GM18526 (cell line): ENCODE data around the gene CREB1.

Experiments used
- POLR2A ChIP-seq: IDR thresholded peaks from 3 replicates; pipeline ENCODE4 v1.6.1; 2011; ENCODE audit not compliant: insufficient read length; ENCODE audit errors: extremely low read depth

CREB1 gene

DNA sequence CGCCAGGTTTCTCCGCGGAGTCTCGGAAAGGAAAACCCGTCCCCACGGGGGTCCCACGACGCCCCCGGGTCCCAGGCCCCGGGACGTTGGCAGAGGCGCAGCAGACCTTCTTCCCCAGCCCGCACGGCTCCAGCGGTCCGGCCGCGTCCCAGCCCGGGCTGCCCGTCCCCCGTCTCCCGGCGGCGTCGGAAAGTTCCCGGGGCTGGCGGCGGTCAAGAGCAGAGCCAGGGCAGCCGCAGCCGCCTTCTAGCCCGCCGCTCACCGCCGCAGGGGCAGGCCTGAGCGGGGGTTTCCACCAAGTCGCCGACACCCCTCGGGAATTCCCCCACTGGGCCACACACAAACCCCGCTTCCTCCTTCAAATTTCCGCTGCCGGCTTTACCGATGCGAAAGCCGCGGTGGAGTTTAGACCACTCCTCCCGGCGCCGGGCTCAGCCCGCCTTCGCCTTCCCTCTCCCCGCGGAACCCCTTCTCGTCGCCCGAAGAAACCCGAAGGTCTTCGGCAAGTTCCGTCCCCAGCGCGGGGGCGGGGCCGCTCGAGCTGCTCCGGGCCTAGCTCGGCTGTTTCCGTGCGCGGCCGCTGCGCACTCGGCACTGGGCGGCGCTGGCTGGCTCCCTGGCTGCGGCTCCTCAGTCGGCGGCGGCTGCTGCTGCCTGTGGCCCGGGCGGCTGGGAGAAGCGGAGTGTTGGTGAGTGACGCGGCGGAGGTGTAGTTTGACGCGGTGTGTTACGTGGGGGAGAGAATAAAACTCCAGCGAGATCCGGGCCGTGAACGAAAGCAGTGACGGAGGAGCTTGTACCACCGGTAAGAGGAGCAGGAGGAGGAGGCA is at the start of gene CREB1:
TSS of gene CREB1 (plus strand) at position 633 of the 830 bp plus-strand sequence. CDS start 25,674 bp downstream, outside the sequence.
- TF ChIP-seq POLR2A: peak; percentile 83

DNA sequence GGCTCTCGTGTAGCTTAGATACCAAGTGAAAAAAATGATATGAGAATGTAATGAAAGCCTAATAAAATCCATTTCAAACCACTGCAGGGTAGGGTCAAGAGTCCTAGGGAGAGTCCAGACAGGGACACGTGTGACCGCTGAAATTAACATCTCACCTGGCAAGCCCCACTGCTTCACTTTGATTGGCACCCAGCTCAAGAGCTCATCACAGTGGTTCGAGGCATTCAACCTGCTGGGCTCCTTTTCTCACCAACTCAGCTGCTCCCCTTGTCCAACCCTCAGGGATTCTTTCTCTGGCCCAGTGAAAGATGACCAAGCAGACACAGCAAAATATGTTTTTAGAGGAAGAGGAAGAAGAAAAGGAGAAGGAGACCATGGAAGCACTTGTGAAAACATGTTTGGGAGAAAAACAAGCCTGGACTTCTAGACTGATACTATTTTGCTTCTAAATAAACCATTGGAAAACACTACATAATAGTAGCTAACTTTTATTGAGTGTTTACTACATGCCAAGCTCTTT is 49.2 kb upstream of the CREB1 start:
- TF ChIP-seq POLR2A: no peak

- TF ChIP-seq POLR2A: no peak
Observed at GRCh38 chr2:207481924-207482323, 47.8 kb upstream of the CREB1 start.

GRCh38 chr2:207482630-207483029 is 47.1 kb upstream of the CREB1 start:
- TF ChIP-seq POLR2A: no peak

DNA sequence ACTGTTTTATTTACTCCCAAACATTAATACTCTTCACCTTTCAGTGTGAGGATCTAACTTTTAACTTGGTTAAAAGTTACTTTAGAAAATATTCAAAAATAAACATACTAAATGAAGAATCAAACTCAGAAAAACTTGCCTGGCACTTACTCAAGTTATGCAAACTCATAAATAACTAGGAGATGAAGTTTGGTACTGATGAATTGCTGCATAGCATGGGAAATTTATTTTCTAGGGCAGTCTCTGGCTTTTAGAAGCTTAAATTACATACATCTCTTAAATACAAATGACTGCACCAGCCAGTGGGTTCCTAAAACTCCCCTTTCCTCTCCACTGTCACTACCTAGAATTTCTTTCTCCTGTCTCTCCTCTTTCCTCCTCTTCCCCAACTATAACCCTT is 46.7 kb upstream of the CREB1 start:
- TF ChIP-seq POLR2A: no peak

GRCh38 chr2:207483477-207483876 is 46.3 kb upstream of the CREB1 start:
- TF ChIP-seq POLR2A: no peak

DNA sequence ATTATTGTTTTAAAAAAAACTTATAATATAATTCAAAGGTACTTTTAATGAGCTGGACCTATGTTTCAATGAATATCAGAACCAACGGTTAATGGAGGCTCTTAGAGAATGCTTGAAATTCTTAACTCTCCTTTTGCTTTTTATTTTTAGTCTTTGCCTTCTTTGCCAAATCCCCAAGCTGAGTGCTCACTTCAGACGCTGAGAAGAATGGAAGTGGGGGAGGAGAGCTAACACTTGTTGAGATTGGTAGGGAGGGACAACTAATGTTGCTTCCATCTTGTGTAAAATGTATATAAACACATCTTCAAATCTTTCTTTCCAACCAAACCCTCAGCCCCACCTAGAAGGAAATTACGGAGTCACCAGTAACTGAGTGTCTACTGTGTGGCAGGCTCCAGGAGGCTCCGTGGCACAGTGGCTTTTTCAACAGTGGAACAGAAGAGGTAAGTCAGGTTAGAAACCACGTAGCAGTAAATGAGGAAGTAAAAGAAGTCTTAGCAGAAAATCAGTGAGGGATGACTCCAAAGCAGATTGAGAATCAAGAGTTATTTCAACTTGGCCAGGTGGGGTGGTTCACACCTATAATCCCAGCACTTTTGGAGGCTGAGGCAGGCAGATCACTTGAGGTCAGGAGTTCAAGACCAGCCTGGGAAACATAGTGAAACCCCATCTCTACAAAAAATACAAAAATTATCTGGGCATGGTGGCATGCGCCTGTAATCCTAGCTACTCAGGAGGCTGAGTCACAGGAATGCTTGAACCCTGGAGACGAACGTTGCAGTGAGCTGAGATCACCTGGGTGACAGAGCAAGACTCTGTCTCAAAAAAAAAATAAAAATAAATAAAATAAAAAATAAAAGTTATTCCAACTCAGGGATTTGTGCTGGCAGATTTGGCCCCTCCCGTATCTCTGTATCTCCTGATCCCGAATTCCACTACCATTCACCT is 45.0 kb upstream of the CREB1 start:
- no peak for TF ChIP-seq POLR2A

- TF ChIP-seq POLR2A: no peak
Observed at GRCh38 chr2:207487650-207488311, 42.0 kb upstream of the CREB1 start.

GRCh38 chr2:207489251-207489650 is 40.5 kb upstream of the CREB1 start:
- TF ChIP-seq POLR2A: no peak

GRCh38 chr2:207490441-207490840 is 39.3 kb upstream of the CREB1 start:
- TF ChIP-seq POLR2A: no peak

GRCh38 chr2:207491086-207491485 is 38.7 kb upstream of the CREB1 start:
- TF ChIP-seq POLR2A: no peak

- no peak for TF ChIP-seq POLR2A
Observed at GRCh38 chr2:207491956-207492355, 37.8 kb upstream of the CREB1 start.

GRCh38 chr2:207492461-207492860 is 37.3 kb upstream of the CREB1 start:
- TF ChIP-seq POLR2A: no peak

DNA sequence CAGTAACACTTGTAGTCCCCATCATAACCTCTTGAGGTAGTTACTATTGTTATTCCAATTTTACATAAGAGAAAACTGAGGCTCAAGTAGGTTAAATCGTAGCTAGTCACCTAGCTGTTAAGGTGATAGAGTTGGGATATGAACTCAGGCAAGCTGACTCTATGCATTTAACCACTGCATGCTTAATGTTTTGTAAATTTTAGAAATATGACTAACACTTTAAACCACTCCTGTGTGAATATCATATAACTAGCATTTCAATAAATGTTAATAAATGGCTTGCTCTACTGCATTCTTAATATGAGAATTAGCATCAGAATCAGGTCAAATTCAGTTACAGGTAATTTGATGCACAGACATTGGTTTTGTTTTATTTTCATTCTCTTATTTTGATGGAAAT is 35.6 kb upstream of the CREB1 start:
- no peak for TF ChIP-seq POLR2A

DNA sequence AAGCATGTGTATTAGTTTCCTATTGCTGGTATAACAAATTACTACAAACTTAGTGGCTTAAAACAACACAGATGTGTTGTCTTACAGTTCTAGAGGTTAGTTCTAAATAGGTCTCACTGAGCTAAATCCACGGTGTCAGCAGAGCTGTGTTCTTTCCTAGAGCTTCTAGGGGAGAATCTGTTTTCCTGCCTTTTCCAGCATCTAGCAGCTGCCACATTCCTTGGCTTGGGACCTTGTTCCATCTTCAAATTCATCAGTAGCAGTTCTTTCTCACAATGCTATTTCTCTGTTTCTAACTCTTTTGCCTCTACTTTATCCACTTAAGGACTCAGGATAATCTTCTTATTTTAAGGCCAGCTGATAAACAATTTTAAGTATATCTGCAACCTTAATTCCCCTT is 32.2 kb upstream of the CREB1 start:
- TF ChIP-seq POLR2A: no peak
